HG02763 (cell line): Measurements from ENCODE around the gene DYNC1H1.
A peak's percentile ranks its signal among the peaks of the same experiment; 100 is the strongest.
"Not testable (repeated sequence)": the region's sequence is repeated elsewhere in the genome, so short reads cannot be mapped to it uniquely, and the experiment has no call there.

Source experiments
- ATAC-seq: cut with Tn5 transposase; IDR thresholded peaks from one replicate; pipeline ENCODE4 v1.9.1; 2021; ENCODE audit warnings: mild to moderate bottlenecking, moderate library complexity; ENCODE audit not compliant: unreplicated experiment

DYNC1H1 gene

DNA sequence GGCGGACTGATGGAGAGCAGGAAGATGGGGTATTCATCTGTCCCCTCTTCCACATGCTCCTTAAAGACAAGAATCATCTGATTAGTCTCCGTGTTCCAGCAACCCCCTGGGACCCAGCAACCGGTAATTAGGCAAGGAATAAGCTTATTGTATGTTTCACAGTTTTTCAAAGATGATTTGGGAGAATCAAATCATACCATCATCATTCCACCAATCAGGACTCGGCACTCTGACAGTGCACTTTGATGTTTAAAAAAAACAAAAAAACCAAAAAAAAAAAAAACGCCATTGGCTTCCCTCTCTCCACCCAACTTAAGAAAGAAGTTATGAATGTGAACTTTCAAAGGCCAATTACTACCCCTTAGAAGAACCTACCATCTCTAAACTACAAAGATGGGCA, 1.3 kb upstream of the DYNC1H1 start:
- ATAC-seq = no peak

DNA sequence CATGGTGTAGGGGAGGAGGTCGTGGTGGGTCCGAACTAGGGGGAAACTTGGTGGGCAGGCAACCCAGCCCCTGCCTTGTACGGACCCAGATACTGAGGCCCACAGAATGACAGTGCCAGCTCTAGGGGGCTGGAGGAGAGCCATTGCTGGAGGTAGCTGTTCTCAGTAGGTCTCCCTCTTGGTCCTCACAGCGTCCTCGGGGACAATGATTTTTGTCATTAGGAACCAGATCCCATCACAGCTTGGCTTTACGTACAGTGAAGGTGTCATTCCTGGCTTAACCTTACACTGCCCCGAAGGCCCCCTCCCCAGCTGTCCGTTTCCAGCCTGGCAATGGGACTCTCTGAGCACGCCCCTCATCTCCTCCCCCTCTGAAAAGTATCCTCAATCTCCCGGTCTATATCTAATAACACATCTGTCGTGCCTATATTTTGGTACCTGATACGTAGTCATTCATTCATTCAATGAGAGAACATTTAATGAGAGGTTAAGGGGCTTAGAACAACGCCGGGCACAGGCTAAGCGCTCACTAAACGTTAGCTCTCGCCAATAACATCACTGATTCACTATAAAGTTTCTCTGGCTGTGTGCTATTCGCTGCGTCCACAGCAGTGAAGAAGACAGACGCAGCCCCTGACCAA, 597 bp upstream of the DYNC1H1 start:
- ATAC-seq = no peak

- peak; percentile 19 for ATAC-seq
These were observed 790 bp downstream of the DYNC1H1 start for GRCh38 chr14:101965181-101965544.

DNA sequence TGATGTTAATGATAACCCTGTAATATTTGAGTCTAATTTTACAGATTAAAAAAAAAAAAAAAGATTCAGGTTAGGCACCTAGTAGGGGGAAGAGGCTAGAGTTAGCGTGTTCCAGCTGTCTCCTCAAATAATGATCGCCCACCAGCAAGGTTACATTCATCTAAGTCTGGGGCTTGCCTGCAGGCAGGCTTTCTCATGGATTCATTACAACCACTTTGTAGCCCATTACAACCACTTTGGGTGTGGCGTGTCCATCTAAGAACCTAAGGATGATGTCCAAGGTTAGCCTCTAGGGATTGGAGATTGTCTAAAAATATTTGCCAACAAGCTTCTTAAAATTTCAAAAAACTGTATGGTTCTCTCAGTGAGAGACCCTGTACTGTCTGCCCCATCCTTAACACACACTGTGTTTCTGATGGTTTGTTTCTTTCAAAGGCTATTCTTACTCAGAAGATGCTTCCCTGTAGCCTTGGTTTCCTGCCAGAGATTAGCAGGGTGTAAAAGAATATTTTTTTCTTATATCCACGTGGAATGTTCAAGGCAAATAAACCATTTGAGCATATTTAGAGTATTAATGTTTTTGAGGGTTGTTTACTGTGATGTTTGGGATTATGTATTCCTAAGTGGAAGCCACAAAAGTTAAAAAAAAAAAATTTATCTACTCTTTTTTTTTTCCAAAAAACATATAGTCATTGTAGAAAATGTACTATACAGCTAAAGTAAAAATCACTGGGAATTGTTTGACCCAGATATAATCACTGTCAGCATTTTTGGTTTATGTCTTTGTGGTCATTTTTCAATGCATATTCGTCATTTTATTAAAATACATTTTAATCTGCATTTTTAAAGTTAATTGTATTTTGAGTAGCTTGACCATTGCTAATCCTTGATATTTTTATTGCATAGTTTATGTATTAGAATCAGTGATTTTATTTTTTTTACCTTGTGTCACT, 1.7 kb downstream of the DYNC1H1 start:
- ATAC-seq = no peak

DNA sequence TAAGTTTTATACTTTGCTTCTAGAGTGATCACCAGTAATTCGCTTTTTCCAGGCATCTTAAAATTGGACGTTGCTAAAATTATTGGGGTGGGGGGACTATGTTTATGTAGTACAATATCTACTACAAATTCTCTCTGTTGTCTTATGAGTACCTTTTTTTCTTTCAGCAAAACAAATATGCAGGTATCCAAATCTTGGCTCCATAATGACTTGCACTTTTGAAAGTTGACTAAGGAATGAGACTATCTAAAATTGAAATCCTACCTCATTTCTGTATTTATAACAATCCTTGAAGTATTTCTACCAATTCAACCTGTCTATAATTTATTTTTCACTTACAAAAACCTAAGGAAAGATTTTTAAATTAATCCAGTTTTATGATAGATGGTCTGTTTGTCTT, 2.4 kb downstream of the DYNC1H1 start:
- ATAC-seq = no peak

DNA sequence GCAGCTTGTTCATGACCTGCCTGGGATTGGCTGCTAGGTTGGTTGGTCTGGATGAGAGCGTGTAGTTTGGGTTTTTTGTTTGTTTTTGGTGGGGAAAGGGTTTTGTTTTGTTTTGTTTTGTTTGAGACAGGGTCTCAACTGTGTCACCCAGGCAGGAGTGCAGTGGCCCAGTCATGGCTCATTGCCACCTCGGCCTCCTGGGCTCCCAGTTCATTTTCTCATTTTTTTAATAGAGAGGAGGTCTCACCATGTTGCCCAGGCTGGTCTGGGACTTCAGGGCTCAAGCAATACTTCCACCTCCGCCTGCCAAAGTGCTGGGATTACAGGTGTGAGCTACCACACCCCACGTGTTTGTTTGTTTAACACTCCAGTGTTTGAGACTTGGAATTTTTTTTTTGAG, 3.8 kb downstream of the DYNC1H1 start:
- no peak for ATAC-seq

GRCh38 chr14:101969481-101969880, 5.1 kb downstream of the DYNC1H1 start:
- no peak for ATAC-seq

DNA sequence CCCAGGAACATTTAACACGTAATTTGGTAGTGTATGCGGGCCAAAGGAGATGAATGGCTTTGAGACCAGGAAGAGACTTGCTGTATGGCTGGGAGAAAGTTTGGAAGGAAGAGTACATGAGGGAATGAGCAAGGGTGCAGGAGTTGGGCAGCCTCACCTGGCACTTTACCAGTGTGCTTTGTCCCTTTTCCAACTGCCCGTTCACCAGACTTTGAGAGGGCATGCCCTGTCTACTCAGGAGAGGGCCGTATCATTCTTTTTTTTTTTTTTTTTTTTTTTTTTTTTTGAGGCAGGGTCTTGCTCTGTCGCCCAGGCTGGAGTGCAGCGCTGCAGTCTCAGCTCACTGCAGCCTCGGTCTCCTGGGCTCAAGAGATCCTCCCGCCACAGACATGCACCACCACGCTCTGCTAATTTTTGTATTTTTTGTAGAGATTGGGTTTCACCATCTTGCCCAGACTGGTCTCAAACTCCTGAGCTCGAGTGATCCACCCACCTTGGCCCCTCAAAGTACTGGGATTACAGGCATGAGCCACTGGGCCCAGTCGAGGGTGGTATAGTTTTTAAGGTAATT, 6.5 kb downstream of the DYNC1H1 start:
- ATAC-seq = no peak

DNA sequence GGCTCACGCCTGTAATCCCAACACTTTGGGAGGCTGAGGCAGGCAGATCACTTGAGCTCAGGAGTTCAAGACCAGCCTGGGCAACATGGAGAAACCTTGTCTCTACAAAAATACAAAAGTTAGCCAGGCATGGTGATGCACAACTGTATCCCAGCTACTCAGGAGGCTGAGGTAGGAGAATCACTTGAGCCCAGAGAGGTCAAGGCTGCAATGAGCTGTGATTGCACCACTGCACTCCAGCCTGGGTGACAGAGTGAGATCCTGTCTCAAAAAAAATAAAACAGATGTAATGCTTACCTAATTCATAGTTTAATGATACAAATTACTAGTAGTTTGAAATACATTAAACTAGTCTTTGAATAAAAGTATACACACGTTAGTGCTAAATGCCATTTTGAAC, 7.1 kb downstream of the DYNC1H1 start:
- not testable (repeated sequence) for ATAC-seq

- ATAC-seq = no peak
These were observed 7.9 kb downstream of the DYNC1H1 start for GRCh38 chr14:101972126-101972866.

- ATAC-seq = no peak
These were observed 9.0 kb downstream of the DYNC1H1 start for GRCh38 chr14:101973356-101973755.

DNA sequence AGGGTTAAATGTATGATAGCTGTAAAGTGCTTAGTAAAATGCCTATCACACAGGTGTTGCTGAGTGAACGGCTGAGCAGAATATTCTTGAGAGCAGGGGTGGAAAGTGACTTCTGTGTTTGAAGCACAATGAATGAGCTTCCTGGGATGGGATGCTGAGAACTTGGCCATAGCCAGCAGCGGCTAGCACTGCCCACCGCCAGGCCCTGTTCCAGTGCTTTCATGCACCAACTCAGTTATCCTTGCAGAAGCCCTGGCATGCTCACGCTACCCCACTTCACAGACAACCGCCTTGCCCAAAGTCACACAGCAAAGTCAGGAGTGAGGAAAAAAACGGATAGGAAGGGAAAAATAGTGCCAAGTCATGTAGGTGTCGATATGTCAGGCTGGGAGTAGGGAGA, 10.9 kb downstream of the DYNC1H1 start:
- ATAC-seq = no peak

DNA sequence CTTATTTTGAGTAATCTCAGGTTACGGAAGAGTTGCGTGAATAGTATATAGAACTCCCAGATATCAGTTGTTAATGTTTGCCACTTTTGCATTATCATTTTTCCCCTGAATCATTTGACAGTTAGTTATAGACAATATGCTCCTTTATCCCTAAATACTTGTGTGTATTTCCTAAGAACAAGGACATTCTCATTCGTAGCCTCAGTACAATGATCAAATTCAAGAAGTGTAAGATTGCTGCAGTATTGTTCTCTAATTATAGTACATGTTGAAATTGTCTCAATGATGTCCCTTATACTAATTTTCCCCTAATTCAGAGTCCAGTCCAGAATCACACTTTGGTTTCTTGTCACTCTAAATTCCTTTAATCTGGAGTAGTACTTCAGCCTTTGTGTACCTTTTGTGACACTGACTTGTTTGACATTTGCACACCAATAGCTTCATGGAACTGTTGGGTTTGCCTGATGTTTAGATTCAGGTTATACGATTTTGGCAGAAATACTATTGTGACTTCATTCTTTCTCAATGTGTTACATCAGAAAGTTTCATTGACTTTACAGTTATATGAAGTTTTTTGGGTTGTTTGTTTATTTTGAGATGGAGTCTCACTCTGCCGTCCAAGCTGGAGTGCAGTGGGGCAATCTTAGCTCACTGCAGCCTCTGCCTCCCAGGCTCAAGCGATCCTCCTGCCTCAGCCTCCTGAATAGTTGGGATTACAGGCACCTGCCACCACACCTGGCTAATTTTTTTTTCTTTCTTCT, 13.1 kb downstream of the DYNC1H1 start:
- ATAC-seq = no peak

DNA sequence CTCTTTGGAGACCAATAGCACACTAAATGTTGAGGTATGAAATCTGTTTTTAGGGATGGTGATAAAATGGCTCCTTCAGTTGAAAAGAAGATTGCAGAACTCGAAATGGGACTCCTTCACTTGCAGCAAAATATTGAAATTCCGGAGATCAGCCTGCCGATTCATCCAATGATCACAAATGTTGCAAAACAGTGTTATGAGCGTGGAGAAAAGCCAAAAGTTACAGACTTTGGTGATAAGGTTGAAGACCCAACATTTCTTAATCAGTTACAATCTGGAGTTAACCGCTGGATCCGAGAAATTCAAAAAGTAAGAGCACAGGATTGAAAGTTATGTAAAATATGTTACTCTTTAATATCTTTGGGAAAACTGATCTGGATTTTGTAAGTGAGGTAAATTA, 15.3 kb downstream of the DYNC1H1 start:
- ATAC-seq = no peak

DNA sequence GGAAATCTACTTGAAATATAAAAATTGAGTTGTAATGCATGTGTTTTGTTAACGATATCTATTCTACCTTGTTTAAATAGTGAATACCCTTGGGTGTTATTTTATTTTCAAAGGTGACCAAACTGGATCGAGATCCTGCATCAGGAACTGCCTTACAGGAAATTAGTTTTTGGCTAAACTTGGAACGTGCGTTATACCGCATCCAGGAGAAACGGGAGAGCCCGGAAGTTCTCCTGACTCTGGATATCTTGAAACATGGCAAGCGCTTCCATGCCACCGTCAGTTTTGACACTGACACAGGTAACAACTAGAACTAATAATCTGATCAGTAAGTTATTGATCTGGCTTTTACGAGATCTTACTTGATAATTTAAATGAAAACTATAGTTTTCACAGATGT, 15.9 kb downstream of the DYNC1H1 start:
- no peak for ATAC-seq

DNA sequence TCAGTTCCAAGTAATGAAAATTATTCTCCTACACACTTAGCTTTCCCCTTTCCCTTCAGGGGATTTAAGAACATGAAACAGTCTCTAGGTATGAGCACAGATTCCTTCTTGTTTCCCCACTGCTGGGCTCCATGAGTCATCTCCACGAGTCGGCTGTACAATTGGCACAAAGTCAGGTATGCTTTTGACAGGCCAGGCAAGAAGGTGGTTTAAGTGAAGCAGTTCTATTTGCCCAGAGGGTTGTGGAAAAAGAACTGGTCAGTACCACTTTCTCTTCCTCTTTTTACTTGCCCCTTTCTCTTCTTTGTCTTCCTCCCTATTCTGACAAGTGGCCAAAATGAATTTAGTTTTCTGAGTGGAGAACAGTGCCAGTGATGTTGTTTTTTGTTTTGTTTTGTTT, 16.3 kb downstream of the DYNC1H1 start:
- peak; percentile 81 for ATAC-seq

GRCh38 chr14:101982621-101983020, 18.2 kb downstream of the DYNC1H1 start:
- ATAC-seq = no peak

DNA sequence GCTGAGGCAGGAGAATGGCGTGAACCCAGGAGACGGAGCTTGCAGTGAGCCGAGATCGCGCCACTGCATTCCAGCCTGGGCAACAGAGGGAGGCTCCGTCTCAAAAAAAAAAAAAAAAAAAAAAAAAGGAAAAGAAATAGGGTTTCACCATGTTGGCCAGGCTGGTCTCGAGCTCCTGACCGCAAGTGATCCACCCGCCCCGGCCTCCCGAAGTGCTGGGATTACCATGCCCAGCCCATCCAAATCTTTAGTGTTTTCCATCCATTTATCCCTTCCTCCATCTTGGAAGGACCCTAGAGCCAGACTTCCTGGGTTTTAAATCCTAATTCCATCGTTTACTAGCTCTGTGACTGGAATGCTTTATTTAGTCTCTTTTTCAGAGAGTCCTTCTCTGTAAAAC, 20.5 kb downstream of the DYNC1H1 start:
- not testable (repeated sequence) for ATAC-seq

GRCh38 chr14:101985957-101986356, 21.6 kb downstream of the DYNC1H1 start:
- no peak for ATAC-seq

DNA sequence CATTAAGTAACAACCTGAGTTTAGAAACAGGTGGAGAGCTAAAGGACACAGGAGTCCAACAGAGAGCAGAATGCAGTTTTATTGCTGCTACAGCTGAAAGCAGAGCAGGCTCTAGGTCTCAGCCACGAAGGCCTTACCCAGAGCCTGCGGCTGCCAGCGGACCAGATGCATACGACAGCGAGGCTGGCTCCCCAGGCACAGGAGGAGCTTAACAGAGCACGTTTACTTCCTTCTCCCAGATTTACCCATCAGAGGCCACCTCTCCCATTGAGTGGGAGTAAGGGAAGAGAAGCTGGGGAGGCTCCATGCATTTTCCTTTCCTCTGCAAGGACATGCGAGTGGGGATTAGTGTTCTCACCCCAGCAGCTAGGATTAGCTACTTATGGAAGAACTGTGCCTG, 22.6 kb downstream of the DYNC1H1 start:
- no peak for ATAC-seq

GRCh38 chr14:101988377-101988776, 24.0 kb downstream of the DYNC1H1 start:
- ATAC-seq = no peak
